ENCODE data around the gene MAN2A2. TPM values are rescaled to one million over a fixed set of nuclear protein-coding genes. Genes with fewer than 3 reads are reported as not detected.

Gene MAN2A2
- total RNA-seq, 4 donors from 2014 or later: 46.6 to 104 (median 48.2) TPM

DNA sequence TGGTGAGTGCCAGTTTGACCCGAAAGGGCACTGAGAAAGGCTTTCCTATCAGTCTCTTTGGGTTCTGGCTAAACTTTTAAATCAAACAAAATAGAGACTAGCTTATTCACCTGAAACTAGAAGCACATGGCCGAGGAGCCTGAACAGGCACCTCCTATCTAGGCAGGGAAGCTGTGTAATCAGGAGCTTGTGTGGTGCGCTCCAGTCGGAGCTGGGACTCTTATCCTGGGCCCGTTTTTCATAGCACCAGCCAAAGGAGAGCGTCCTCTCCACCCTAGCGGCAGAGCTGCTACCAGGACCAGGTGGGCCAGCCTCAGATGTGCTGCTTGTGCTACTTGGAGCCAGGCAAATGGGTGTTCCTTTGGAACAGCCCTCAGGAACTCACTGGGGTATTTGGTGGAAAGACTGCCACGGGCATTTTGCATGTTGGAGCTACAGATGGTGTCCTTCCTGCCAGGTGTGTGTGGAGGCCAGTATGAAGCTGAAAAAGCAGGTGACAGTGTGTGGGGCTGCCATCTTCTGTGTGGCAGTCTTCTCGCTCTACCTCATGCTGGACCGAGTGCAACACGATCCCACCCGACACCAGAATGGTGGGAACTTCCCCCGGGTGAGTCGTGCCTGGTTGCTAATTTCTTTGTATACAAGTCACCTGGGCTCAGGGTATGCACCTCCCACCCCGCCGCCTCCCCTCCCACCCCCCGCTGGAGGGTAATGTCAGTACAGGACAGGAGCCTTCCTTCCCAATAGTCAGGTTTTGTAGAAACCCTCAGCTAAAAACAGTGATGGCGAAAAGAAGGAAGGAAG, 833 bp downstream of the MAN2A2 start:
- TF ChIP-seq, protein P1, sequence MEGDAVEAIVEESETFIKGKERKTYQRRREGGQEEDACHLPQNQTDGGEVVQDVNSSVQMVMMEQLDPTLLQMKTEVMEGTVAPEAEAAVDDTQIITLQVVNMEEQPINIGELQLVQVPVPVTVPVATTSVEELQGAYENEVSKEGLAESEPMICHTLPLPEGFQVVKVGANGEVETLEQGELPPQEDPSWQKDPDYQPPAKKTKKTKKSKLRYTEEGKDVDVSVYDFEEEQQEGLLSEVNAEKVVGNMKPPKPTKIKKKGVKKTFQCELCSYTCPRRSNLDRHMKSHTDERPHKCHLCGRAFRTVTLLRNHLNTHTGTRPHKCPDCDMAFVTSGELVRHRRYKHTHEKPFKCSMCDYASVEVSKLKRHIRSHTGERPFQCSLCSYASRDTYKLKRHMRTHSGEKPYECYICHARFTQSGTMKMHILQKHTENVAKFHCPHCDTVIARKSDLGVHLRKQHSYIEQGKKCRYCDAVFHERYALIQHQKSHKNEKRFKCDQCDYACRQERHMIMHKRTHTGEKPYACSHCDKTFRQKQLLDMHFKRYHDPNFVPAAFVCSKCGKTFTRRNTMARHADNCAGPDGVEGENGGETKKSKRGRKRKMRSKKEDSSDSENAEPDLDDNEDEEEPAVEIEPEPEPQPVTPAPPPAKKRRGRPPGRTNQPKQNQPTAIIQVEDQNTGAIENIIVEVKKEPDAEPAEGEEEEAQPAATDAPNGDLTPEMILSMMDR (IDR thresholded peaks at IDR 0.05; ENCODE audit: low read depth): no peak

DNA sequence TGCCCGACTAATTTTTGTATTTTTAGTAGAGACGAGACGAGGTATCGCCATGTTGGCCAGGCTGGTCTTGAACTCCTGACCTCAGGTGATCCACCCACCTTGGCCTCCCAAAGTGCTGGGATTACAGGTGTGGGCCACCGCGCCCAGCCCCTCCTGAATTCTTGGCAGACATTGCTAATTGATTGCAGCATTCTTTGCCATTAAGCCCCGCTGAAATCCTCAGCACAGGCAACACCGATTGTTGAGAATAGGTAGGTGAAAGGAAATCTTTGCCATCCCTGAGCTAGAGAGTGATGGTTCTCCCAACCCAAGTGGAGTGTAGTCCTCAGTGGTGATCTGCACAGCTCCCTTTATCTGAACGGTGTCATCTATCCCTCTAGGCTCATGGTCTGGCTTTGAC, 1.6 kb downstream of the MAN2A2 start:
- TF ChIP-seq, protein P1 (IDR thresholded peaks at IDR 0.05; ENCODE audit: low read depth): no peak

DNA sequence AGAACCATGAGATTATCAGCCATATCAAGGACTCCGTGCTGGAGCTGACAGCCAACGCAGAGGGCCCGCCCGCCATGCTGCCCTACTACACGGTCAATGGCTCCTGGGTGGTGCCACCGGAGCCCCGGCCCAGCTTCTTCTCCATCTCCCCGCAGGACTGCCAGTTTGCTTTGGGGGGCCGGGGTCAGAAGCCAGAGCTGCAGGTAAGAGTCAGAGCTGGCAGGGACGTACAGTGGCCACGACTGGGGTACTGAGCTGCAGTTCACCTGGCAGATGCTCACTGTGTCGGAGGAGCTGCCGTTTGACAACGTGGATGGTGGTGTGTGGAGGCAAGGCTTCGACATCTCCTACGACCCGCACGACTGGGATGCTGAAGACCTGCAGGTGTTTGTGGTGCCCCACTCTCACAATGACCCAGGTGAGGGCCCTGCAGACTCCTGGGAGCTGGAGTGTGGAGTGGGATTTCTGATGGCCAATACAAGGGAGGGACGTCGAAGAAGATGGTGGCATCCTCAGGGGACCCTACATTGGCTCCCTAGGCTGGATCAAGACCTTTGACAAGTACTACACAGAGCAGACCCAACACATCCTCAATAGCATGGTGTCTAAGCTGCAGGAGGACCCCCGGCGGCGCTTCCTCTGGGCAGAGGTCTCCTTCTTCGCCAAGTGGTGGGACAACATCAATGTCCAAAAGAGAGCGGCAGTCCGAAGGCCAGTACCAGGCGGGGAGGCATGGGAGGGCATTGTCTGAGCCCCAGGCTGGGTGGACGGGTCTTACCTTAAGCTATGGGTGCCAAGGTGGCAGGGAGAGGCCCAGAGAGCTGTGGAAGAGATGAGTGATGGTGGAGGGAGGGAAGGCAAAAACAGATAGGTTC, 2.4 kb downstream of the MAN2A2 start:
- TF ChIP-seq, protein P1 (IDR thresholded peaks at IDR 0.05; ENCODE audit: low read depth): no peak

DNA sequence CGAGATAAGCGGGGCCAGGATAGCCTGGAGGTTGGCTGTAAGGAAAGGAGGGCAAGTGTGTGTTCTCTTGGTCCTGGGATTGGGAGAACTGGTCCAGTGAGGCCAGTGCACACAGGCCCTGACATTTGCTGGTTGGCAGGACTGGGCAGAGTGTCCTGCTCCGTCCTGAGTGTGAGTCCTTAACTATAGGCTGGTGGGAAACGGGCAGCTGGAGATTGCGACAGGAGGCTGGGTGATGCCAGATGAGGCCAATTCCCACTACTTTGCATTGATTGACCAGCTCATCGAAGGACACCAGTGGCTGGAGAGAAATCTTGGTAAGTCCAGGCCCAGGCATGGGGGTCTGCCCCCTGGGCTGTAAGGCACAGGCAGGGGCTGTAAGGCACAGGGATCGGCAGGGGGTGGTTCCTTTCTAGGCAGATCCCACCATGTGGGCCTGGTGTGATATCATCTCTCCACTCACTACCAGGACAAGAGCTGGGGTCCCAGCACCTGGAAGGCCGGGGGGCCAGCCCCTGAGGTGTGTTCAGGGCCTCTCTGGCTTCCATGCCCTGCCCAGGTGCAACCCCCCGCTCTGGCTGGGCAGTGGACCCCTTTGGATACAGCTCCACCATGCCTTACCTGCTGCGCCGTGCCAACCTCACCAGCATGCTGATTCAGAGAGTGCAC, 3.2 kb downstream of the MAN2A2 start:
- TF ChIP-seq, protein P1 (IDR thresholded peaks at IDR 0.05; ENCODE audit: low read depth): no peak

DNA sequence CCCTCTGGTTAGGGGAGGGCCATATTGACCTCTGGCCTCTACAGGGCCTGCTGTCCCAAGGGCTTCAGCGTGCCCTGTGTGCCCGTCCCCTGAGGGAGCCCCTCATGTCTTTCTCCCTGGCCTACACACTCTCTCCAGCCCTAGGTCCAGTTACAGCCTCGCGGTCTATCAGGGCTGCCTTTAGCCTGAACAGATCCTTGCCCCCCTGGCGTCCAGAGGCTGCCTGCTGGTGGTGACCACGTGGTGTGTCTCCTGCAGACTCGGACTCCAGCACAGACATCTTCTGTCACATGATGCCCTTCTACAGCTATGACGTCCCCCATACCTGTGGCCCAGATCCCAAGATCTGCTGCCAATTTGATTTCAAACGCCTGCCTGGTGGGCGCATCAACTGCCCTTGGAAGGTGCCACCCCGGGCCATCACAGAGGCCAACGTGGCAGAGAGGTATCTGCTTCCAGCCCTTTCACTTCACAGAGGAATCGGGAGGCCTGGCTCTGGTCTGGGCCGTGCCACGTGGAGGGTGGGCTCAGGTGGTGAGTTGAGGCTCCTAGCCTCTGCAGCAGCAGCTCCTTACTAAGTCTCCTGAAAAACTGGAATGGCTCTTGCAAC, 4.1 kb downstream of the MAN2A2 start:
- TF ChIP-seq, protein P1 (IDR thresholded peaks at IDR 0.05; ENCODE audit: low read depth): no peak

DNA sequence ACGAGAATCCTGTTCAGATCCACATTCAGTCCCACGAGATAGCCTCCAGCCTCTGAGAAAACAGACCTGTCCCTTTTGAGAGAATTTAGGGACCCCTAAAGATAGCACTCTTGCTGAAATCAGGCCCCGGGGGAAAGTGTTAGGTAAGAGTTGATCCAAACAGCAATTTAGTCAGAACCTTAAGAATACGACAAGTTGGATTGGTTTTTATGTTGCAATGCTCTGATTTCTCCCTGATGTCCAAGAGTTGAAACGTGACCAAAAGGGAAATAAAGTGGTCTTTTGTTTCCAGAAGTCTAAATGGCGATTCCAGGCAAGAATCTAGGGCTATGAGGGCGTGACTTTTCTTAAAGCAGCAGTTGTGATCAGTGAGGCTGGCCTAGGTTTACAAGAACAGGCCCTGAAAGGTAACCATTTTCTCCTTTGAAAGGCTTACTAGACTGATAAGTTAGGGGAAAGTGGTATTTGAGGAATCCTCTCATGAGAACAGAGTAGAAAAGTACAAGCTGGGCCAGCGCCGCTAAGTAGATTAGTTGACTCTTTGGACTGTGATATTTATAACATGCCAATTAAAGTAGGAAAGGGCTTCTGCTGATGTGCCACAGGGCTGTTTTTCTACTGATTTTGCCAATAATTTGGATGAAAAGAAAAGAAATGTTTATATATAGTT, 4.9 kb downstream of the MAN2A2 start:
- TF ChIP-seq, protein P1 (IDR thresholded peaks at IDR 0.05; ENCODE audit: low read depth): no peak
